WTC11 (cell line): Measurements from ENCODE around the gene AJAP1. TPM values are rescaled to one million over a fixed set of nuclear protein-coding genes. Genes with fewer than 3 reads are reported as not detected.

Experiments used
- ATAC-seq: fragments of 200-7000 bp; cut with Tn5 transposase; 2 replicates; pipeline ENCODE4 v1.10.0; 2021; ENCODE audit warnings: mild to moderate bottlenecking, moderate library complexity
- CTCF ChIA-PET: fragments of 300-600 bp; sonication (Branson Sonifier 250); formaldehyde crosslinking; loops from one replicate; lab custom pipeline; 2021; ENCODE audit warnings: antibody characterized with exemption; lab: Charles Lee
- POLR2A ChIA-PET: fragments of 350-600 bp; sonication (Branson Sonifier 250); formaldehyde crosslinking; loops from one replicate; lab custom pipeline; 2021; ENCODE audit warnings: antibody characterized with exemption; lab: Charles Lee
- DNase-seq: peaks from one replicate; pipeline ENCODE4 v3.0.0; 2021; ENCODE audit warnings: low spot score
- H3K27ac Mint-ChIP-seq: 2 replicates; pipeline ENCODE4 v1.8.0; 2021; ENCODE audit warnings: mixed read lengths
- H3K27me3 Mint-ChIP-seq: 2 replicates; pipeline ENCODE4 v1.8.0; 2021; ENCODE audit warnings: low read depth, mild to moderate bottlenecking, moderate library complexity, mixed read lengths
- H3K36me3 Mint-ChIP-seq: 2 replicates; pipeline ENCODE4 v1.8.0; 2021; ENCODE audit warnings: mixed read lengths
- H3K4me1 Mint-ChIP-seq: 2 replicates; pipeline ENCODE4 v1.8.0; 2022; ENCODE audit warnings: mixed read lengths
- H3K4me3 Mint-ChIP-seq: 2 replicates; pipeline ENCODE4 v1.8.0; 2021; ENCODE audit warnings: mild to moderate bottlenecking, moderate library complexity, mixed read lengths
- H3K9me3 Mint-ChIP-seq: 2 replicates; pipeline ENCODE4 v1.8.0; 2021; ENCODE audit warnings: mixed read lengths
- CREB1 ChIP-seq: sonication (generic); formaldehyde crosslinking; IDR thresholded peaks from 2 replicates; pipeline ENCODE4 v1.8.0; 2023; ENCODE audit warnings: mild to moderate bottlenecking, missing genetic modification reagents
- CREM ChIP-seq: sonication (generic); formaldehyde crosslinking; IDR thresholded peaks from 2 replicates; pipeline ENCODE4 v1.8.1; 2022; ENCODE audit warnings: mild to moderate bottlenecking, missing genetic modification reagents, moderate library complexity
- ELF4 ChIP-seq: sonication (generic); formaldehyde crosslinking; IDR thresholded peaks from 2 replicates; pipeline ENCODE4 v1.8.1; 2022; ENCODE audit warnings: low read depth, mild to moderate bottlenecking, moderate library complexity, missing genetic modification reagents
- ESRRA ChIP-seq: sonication (generic); formaldehyde crosslinking; IDR thresholded peaks from 2 replicates; pipeline ENCODE4 v1.8.1; 2022; ENCODE audit warnings: mild to moderate bottlenecking, missing genetic modification reagents, borderline replicate concordance
- FOXK1 ChIP-seq: sonication (generic); formaldehyde crosslinking; IDR thresholded peaks from 2 replicates; pipeline ENCODE4 v1.8.0; 2022; ENCODE audit warnings: mild to moderate bottlenecking, moderate library complexity, missing genetic modification reagents
- FOXP1 ChIP-seq: sonication (generic); formaldehyde crosslinking; IDR thresholded peaks from 2 replicates; pipeline ENCODE4 v1.8.0; 2022; ENCODE audit warnings: missing genetic modification reagents, mild to moderate bottlenecking, moderate library complexity, borderline replicate concordance
- GTF2I ChIP-seq: fragments of 250-450 bp; sonication (Bioruptor Pico); conservative IDR thresholded peaks from 2 replicates; pipeline ENCODE4 v1.4.0; 2021; ENCODE audit warnings: mild to moderate bottlenecking
- JUN ChIP-seq: sonication (generic); formaldehyde crosslinking; IDR thresholded peaks from 2 replicates; pipeline ENCODE4 v1.8.0; 2023; ENCODE audit warnings: mild to moderate bottlenecking, missing genetic modification reagents
- MLX ChIP-seq: sonication (generic); formaldehyde crosslinking; IDR thresholded peaks from 2 replicates; pipeline ENCODE4 v1.8.1; 2023; ENCODE audit warnings: mild to moderate bottlenecking, missing genetic modification reagents, moderate library complexity
- MYBL2 ChIP-seq: sonication (generic); formaldehyde crosslinking; IDR thresholded peaks from 2 replicates; pipeline ENCODE4 v1.8.1; 2023; ENCODE audit warnings: mild to moderate bottlenecking, moderate library complexity, missing genetic modification reagents
- NR1H2 ChIP-seq: sonication (generic); formaldehyde crosslinking; IDR thresholded peaks from 2 replicates; pipeline ENCODE4 v1.9.0; 2021; ENCODE audit warnings: mild to moderate bottlenecking, moderate library complexity, missing genetic modification reagents
- RELA ChIP-seq: sonication (generic); formaldehyde crosslinking; IDR thresholded peaks from 2 replicates; pipeline ENCODE4 v1.8.1; 2022; ENCODE audit warnings: missing genetic modification reagents, mild to moderate bottlenecking, borderline replicate concordance
- TEAD1 ChIP-seq: sonication (generic); formaldehyde crosslinking; IDR thresholded peaks from 2 replicates; pipeline ENCODE4 v1.8.0; 2022; ENCODE audit warnings: mild to moderate bottlenecking, missing genetic modification reagents
- TP53 ChIP-seq: sonication (generic); formaldehyde crosslinking; IDR thresholded peaks from 2 replicates; pipeline ENCODE4 v1.8.1; 2023; ENCODE audit warnings: mild to moderate bottlenecking, missing genetic modification reagents
- ZNF317 ChIP-seq: sonication (generic); formaldehyde crosslinking; IDR thresholded peaks from 2 replicates; pipeline ENCODE4 v1.8.1; 2023; ENCODE audit warnings: low read depth, mild to moderate bottlenecking, moderate library complexity, missing genetic modification reagents, borderline replicate concordance
- total RNA-seq: library from RNA; stranded (reverse); gene quantifications from 3 replicates; pipeline ENCODE4 v1.2.3, GENCODE V29; 2021
- TF ChIP-seq, protein P1 (sequence below): sonication (generic); formaldehyde crosslinking; IDR thresholded peaks from 2 replicates; pipeline ENCODE4 v1.8.1; 2023; ENCODE audit warnings: mild to moderate bottlenecking, moderate library complexity, missing genetic modification reagents
- TF ChIP-seq, protein P2 (sequence below): fragments of 250-450 bp; sonication (Bioruptor Pico); IDR thresholded peaks from 2 replicates; pipeline ENCODE4 v1.9.0; 2021; ENCODE audit warnings: mild to moderate bottlenecking

The AJAP1 gene
- total RNA-seq, 1 experiment from 2014 or later: 2.1 TPM

DNA sequence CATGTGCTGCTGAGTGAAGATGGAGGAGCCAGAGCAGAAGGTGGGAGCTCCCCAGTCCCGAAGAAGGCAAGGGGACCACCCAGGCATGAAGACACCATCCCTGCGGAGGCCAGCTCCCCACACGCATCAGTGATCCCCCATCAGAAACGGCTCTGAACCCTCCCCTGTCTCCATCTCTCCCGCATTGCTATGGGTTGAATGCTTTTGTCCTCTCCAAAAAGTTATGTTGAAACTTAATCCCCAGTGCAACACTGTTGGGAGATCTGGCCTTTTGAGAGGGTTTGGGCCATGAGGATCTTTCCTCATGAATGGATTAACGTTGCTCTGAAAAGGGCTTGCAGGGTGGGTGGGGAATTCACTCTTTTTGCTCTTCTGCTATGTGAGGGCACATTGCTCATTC lies 147.6 kb downstream of the AJAP1 start:
- H3K9me3 Mint-ChIP-seq: peaks cover 93% of the 10 kb centered on the region
- ATAC-seq: no peak
- H3K27ac Mint-ChIP-seq: no peak overlapping the region
- CTCF ChIA-PET: no interaction called here
- no peaks in the 10 kb centered on the region for H3K4me1 Mint-ChIP-seq
- H3K4me3 Mint-ChIP-seq: no peak overlapping the region
- peaks cover 29% of the 10 kb centered on the region for H3K27me3 Mint-ChIP-seq
- POLR2A ChIA-PET: no interaction called here
- TF ChIP-seq, protein P1, sequence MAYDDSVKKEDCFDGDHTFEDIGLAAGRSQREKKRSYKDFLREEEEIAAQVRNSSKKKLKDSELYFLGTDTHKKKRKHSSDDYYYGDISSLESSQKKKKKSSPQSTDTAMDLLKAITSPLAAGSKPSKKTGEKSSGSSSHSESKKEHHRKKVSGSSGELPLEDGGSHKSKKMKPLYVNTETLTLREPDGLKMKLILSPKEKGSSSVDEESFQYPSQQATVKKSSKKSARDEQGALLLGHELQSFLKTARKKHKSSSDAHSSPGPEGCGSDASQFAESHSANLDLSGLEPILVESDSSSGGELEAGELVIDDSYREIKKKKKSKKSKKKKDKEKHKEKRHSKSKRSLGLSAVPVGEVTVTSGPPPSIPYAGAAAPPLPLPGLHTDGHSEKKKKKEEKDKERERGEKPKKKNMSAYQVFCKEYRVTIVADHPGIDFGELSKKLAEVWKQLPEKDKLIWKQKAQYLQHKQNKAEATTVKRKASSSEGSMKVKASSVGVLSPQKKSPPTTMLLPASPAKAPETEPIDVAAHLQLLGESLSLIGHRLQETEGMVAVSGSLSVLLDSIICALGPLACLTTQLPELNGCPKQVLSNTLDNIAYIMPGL (CRISPR knock-in tag): no peak
- no peak for TF ChIP-seq MLX
- TF ChIP-seq TP53 (CRISPR knock-in tag): no peak
- no peak for TF ChIP-seq ZNF317 (CRISPR knock-in tag)
- no peak for TF ChIP-seq GTF2I
- TF ChIP-seq, protein P2, sequence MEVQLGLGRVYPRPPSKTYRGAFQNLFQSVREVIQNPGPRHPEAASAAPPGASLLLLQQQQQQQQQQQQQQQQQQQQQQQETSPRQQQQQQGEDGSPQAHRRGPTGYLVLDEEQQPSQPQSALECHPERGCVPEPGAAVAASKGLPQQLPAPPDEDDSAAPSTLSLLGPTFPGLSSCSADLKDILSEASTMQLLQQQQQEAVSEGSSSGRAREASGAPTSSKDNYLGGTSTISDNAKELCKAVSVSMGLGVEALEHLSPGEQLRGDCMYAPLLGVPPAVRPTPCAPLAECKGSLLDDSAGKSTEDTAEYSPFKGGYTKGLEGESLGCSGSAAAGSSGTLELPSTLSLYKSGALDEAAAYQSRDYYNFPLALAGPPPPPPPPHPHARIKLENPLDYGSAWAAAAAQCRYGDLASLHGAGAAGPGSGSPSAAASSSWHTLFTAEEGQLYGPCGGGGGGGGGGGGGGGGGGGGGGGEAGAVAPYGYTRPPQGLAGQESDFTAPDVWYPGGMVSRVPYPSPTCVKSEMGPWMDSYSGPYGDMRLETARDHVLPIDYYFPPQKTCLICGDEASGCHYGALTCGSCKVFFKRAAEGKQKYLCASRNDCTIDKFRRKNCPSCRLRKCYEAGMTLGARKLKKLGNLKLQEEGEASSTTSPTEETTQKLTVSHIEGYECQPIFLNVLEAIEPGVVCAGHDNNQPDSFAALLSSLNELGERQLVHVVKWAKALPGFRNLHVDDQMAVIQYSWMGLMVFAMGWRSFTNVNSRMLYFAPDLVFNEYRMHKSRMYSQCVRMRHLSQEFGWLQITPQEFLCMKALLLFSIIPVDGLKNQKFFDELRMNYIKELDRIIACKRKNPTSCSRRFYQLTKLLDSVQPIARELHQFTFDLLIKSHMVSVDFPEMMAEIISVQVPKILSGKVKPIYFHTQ (CRISPR knock-in tag): no peak
- TF ChIP-seq, all 79 proteins: peak for 0
- DNase-seq: no peak
- peaks cover 80% of the 10 kb centered on the region for H3K36me3 Mint-ChIP-seq

DNA sequence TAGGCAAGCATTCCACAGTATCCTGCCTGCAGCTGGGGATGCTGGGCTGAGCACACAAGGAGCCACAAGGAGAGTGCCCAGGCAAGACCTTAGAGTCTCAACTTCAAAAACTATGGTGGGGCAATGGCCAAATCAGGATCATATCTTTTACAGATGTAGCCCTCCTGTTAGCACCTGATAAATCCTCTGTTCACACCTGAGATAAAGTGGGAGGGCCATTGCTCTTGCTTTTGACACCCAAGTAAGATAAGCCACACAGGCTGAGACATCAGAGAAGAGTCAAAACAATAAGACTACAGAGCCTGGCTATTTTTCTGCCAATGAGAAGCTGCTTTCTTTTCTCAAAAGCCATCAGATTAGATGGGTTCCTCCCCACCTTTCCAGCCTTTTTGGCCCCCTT lies 148.9 kb downstream of the AJAP1 start:
- DNase-seq (no peak), ATAC-seq (no peak)
- H3K9me3 Mint-ChIP-seq: peaks cover 92% of the 10 kb centered on the region
- POLR2A ChIA-PET: no interaction called here
- H3K4me3 Mint-ChIP-seq: no peak overlapping the region
- peaks cover 84% of the 10 kb centered on the region for H3K36me3 Mint-ChIP-seq
- no peak overlapping the region for H3K27ac Mint-ChIP-seq
- H3K4me1 Mint-ChIP-seq: no peaks in the 10 kb centered on the region
- TF ChIP-seq CREM (CRISPR knock-in tag) (no peak), FOXK1 (CRISPR knock-in tag) (no peak), CREB1 (CRISPR knock-in tag) (no peak), FOXP1 (CRISPR knock-in tag) (no peak), TEAD1 (CRISPR knock-in tag) (no peak), NR1H2 (CRISPR knock-in tag) (no peak), GTF2I (no peak), JUN (no peak), RELA (no peak), ESRRA (CRISPR knock-in tag) (no peak), ELF4 (CRISPR knock-in tag) (no peak), MYBL2 (CRISPR knock-in tag) (no peak)
- TF ChIP-seq, protein P2 (CRISPR knock-in tag): no peak
- TF ChIP-seq, all 79 proteins: peak for 0
- CTCF ChIA-PET: no interaction called here
- peaks cover 29% of the 10 kb centered on the region for H3K27me3 Mint-ChIP-seq
